HG03135 (cell line): ENCODE measurements around the gene PPL.
"Not testable (repeated sequence)": the region's sequence is repeated elsewhere in the genome, so short reads cannot be mapped to it uniquely, and the experiment has no call there.

Experiments used
- ATAC-seq: cut with Tn5 transposase; IDR thresholded peaks from one replicate; pipeline ENCODE4 v1.9.1; 2021; ENCODE audit warnings: mild to moderate bottlenecking, moderate library complexity; ENCODE audit not compliant: unreplicated experiment

Gene PPL

GRCh38 chr16:4935241-4935855 lies 1.6 kb downstream of the PPL start:
- ATAC-seq, result no peak

DNA sequence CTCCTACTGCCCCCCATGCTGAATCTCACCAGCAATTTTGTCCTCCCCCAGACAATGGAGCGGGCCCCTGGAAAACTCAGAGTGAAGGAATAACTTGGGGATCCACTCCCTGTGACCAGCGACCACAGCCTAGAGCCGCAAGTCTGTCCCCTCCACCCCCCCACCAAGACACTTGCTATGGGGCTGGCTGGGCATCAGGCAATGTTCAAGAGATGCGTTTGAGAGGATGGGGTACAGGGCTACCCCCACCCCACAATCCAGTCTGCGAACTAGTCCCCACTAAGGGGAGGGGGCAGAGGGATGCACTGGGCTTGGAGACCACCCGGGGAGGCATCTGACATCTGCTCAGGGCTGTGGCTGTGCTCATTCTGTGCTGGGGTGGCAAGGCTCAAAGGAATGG lies 2.4 kb downstream of the PPL start:
- ATAC-seq, result no peak

DNA sequence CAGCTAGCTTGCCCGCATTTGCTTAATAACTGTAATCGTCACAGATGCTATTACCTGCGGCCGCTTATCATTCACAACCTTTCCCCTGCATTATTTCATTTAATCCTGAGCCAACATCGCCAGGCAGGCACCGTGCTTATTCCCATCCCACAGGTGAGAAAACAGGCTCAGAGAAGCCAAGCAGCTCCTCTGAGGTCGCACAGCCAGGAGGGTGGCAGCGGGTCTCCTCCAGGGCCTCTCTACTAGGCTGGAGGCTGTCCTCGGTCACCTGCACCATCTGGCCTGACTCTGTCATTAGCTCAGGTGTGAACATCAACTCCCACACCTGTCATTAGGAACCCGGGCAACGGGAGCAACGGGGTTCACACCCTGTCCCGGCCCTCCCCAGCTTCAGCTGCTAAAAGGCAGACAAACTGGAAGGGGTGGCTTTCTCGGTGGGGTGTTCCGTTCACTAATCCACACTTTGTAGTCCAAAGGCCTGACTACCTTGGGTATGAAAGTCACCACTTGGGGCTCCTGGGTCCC lies 3.0 kb downstream of the PPL start:
- no peak for ATAC-seq

- ATAC-seq, result no peak
Observed at GRCh38 chr16:4933433-4933832, 3.5 kb downstream of the PPL start.

- ATAC-seq, result no peak
Observed at GRCh38 chr16:4931381-4931780, 5.6 kb downstream of the PPL start.

DNA sequence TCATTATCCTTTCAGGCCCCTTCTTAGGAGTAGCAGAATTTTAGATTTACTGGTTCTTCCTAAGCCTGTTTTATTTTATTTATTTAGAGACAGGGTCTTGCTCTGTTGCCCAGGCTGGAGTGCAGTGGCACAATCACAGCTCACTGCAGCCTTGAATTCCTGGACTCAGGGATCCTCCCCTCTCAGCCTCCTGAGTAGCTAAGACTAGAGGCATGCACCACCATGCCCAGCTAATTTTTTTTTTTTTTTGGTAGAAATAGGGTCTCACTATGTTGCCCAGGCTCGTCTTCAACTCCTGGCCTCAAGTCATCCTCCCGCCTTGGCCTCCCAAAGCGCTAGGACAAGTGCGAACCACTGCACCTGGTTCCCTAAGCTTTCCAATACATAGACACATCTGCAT lies 7.3 kb downstream of the PPL start:
- ATAC-seq, result not testable (repeated sequence)

GRCh38 chr16:4928227-4928626 lies 8.7 kb downstream of the PPL start:
- no peak for ATAC-seq

DNA sequence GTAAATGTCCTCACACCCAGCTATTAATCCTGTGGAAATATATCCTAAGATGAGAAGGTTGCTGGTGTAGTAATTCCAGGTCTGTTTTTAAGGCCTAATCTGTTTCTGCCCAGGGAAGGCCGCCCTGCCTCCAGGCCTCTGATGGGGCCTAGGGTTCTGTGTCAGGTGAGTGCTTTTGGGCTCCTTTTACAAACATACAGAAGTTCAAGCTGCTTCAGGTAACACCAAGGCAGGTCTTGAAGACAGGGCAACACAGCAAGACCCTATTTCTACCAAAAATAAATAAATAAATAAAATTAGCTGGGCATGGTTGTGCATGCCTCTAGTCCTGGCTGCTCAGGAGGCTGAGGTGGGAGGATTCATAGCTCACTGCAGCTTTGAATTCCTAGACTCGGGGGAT lies 9.3 kb downstream of the PPL start:
- ATAC-seq, result no peak

- no peak for ATAC-seq
Observed at GRCh38 chr16:4926928-4927327, 10.0 kb downstream of the PPL start.

DNA sequence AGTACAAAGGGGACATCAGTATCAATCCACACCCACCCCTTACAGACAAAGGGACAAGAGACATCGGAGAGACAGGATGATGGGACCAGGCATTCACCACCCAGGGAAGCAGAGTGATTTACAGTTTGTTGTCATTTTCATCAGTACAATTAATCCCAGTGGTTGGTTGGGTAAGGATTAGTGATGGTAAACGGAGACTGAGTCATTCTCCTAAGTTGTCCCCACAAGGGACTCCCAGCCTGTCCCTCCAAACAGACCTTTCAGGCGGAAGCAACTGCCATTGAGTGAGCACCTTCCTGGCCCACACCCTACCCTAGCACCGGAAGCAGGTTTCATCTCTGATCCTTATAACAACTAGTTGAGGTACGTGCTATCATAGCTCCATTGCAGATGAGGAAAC lies 11.2 kb downstream of the PPL start:
- ATAC-seq, result no peak

GRCh38 chr16:4925293-4925607 lies 11.7 kb downstream of the PPL start:
- ATAC-seq, result no peak

DNA sequence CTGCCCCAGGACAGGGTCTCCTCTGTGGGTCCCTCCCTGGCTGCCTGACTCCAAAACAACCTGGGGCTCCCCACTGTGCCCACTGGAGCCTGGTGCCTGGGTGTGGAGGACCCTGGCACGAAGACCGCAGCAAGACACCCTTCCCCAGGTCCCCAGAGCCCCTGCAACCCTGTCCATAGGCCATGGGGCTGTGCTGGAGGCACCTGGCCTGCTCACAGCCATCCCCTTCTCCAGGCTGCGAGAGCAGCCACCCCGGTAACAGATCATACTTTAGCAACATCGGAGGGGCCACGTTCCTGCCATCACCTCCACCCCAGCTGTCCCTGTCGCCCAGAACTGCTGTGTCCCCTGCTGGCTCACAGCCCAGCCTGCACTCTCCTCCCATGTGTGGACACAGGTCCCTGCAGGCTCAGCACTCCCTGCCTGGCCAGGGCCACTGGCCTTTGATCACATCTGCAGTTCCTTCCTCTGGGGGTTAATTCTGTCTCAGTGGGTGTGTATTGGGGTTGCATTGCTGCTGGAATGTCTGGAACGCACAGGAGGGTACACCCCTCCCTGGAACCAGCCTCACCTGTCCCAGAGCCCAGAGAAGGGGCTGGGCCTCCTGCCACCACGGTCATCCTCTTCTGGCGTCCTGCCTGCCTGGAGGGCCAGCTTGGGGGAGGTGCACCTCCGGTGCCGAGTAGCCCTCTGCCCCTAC lies 12.2 kb downstream of the PPL start:
- ATAC-seq, result no peak

- no peak for ATAC-seq
Observed at GRCh38 chr16:4923853-4924252, 13.1 kb downstream of the PPL start.

DNA sequence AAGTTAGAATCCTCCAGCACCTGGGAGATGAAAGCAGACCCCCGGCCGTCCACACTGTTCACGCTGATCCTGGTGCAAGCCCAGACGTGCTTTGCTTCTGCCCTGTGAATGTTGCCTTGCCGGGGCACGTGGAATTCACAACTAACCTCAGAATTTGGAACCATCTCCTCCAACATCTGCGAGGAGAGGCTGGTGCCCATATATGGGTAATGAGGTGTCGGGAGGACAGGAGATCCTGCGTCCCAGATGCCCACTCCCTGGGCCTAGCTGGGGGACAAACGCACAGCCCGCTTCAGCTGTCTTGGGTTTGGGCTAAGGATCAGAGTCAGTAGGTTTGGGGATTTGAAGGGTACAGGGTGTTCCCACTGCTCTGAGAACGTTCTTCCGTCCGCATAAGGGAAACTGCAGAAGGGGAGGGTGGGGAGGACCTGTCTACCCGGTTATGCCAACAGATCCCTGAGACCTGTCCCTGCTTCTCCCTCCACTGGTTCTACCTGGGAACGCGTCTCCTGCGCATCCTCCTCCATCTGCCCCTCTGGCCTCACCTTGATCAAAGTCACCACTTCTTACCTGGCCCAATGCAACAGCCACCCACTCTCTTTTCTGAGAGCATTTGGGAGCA lies 14.1 kb downstream of the PPL start:
- no peak for ATAC-seq

DNA sequence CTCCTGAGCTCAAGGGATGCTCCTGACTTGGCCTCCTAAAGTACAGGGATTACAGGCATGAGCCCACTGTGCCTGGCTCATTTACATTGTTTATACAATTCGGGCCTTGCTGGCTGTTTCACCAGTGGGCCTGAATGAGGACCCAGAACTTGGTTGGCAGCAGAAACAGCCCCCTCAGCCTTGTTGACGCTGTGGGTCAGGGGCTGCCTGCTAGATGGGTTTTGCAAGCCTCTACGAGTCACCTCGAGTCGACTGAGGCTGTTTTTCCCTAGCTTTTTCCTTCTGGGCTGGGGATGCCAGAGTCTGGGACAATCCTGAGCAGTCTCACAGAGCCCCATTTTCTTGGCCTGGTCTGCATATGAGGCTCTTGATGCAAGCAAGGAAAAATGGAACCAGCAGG lies 16.1 kb downstream of the PPL start:
- ATAC-seq, result no peak

DNA sequence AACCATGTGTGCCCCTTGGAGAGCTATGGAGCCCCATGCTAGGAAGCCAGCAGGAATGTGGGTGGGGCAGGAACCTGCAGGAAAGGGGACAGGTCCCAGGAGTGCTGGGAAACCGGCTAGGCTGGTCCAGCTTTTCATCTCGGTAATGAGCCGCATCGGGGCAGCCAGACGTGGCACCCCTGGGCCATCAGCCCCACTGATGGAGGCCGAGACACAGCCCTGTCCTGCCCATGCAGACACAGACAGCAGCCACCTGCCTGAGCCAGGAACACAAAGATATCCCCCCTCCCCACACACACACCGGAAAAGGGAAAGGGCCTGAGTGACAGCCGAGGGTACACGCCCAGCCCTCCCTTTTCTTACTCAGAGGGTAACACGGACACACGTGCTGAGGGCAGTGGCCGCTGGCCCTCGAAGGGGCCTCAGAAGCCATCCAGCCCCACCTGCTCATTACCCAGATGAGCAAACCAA lies 18.1 kb downstream of the PPL start:
- ATAC-seq, result no peak

DNA sequence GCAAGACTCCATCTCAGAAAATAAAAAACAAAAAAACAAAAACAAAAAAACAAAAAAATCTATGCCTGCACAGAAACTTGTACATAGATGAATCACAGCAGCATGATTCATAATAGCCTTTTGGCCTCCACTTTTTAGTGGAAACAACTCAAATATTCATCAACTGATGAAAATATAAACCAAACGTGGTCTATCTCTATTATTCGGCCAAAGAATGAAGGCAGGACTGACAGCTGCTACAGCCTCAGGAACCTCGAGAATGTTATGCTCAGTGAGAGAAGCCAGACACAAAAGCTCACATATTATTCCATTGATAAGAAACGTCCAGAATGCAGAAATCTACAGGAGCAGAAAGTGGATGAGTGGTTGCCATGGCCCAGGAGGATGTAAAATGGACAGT lies 19.8 kb downstream of the PPL start:
- ATAC-seq, result no peak

- ATAC-seq, result no peak
Observed at GRCh38 chr16:4915226-4915761, 21.7 kb downstream of the PPL start.

DNA sequence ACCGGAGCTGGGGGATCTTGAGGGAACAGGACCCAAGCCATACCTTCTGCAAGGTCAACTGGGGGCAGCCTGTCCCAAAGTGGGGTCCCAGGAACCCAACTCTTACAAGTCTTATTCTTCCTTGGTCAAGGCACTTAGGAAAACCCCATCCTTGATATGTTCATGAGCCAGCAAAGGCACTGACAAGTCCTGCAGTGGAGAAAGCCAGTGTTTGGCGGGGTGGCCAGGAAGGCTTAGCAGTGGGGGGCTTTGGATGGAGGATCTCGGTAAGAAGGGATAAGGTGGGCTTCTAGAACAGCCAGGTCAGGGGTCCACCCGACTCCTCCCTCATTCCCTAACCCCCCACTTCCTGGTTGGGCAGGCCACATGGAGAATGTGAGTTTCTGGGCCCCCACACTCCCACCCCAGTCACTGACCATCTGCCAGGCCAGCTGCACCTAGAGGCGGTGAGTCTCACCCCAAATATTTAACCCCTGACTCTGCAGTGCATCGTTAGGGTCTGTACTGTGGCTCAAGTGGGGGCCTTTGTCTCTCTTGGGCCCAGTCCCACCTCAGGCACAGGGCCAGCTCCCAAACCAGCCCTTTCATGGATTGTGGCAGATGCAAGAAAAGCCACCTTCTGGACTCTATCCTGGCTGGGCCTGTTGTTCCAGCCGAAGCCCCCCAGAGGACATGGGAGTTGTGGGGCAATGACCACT lies 22.3 kb downstream of the PPL start:
- no peak for ATAC-seq

DNA sequence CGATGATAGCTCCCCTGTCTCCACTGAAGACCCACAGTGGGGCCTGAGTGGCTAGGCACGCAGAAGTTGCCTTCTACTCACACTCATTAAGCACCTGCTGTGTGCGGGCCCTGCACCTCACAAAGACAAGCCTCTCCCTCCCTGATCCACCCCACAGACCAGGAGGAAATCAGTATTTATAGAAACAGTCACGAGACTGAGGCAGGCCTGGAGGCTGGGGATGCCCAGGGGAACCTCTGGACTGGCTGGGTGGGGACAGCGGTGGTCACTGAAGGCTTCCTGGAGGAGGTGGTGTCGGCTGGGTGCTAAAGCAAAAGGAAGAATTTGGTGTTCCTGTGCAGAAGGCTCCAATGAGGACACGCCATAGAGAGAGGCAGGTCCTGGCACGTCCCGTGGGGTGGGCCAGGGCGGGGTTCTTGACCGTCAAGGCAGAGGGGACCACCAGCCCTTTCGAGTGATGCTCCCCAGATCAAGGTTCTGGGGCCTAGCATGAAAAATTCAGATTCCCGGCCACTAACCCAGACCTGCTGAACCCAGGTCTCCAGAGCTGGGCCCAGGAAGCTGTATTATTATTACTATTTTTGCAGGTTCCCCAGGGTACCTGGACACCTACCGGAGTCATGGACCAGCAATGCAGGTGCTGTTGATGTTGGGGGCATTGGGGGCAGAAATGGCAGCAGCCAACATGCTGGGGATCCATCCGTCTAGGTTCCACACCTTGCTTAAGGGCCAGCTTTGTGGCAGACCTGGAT lies 23.0 kb downstream of the PPL start:
- no peak for ATAC-seq
